ENCODE measurements around the gene TBCA.

The TBCA gene

DNA sequence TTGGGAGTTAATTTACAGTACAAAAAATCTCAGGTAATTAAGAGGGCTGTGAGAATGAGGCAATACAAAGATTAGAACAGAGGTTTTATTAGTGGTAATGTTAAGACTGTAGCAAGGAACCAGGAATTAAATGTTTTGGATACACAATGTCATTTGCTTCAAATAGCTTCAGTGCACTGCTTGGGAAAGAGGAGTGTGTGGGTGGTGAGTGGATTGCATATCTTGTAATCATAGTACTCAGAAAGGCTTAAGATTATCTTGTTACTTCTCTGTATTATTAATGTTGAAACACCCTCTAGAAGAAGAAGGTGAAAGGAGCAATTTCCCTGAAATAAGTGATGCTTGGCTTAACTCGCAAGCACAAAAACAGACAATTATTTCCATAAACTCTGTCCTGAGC lies 21.0 kb upstream of the TBCA start:
- TF ChIP-seq, protein P1, sequence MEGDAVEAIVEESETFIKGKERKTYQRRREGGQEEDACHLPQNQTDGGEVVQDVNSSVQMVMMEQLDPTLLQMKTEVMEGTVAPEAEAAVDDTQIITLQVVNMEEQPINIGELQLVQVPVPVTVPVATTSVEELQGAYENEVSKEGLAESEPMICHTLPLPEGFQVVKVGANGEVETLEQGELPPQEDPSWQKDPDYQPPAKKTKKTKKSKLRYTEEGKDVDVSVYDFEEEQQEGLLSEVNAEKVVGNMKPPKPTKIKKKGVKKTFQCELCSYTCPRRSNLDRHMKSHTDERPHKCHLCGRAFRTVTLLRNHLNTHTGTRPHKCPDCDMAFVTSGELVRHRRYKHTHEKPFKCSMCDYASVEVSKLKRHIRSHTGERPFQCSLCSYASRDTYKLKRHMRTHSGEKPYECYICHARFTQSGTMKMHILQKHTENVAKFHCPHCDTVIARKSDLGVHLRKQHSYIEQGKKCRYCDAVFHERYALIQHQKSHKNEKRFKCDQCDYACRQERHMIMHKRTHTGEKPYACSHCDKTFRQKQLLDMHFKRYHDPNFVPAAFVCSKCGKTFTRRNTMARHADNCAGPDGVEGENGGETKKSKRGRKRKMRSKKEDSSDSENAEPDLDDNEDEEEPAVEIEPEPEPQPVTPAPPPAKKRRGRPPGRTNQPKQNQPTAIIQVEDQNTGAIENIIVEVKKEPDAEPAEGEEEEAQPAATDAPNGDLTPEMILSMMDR (IDR thresholded peaks at IDR 0.05; ENCODE audit: low read depth, low read length), result no peak
- DNase-seq (ENCODE audit: extremely low read depth, low read depth), result no peak

DNA sequence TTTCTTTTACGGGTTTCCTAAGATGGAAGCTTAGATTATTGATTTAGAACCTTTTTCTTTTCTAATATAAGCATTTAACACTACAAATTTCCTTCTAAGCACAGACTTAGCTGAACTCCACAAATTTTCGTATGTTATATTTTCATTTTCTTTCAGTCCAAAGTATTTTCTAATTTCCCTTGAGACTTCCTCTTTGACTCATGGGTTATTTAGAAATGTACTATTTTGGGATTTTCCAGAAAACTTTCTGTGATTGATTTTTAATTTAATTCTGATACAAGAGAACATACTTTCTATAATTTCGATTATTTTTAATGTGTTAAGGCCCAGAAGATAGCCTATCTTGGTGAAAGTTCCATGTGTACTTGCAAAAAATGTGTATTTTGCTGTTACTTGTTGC lies 19.7 kb upstream of the TBCA start:
- no peak for DNase-seq (ENCODE audit: extremely low read depth, low read depth)
- TF ChIP-seq, protein P1 (IDR thresholded peaks at IDR 0.05; ENCODE audit: low read depth, low read length), result no peak

DNA sequence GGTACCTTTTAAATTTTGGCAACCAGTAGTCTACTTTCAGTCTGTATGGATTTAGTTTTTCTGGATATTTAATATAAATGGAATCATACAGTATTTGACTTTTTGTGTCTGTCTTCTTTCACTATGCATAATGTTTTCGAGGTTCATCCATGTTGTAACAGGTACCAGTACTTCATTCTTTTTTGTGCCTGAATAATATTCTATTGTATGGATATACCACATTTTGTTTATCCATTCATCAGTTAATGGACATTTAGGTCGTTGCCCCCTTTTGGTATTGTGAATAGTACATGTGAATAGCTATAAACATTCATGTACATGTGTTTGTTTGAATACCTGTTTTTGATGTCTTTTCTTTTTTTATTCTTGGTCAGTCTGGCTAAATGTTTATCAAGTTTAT lies 19.1 kb upstream of the TBCA start:
- TF ChIP-seq, protein P1 (IDR thresholded peaks at IDR 0.05; ENCODE audit: low read depth, low read length), result no peak
- no peak for DNase-seq (ENCODE audit: extremely low read depth, low read depth)

DNA sequence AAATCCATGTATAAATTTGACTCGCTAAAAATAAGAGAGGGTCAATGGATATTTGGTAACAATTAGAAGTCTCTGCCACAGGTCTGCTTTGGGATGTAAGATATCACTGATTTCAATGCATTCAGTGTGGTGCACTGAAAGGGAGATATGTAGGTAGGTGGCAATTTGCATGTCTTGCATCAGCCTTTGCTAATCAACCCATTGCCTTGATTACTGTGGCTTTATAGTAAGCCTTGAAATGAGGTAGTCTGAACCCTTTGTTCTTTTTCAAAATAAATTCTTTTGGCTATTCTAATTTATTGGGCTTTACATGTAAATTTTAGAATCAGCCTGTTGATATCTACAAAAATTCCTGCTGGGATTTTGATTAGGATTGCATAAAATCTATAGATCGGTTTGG lies 15.8 kb upstream of the TBCA start:
- TF ChIP-seq, protein P1 (IDR thresholded peaks at IDR 0.05; ENCODE audit: low read depth, low read length), result no peak
- DNase-seq (ENCODE audit: extremely low read depth, low read depth), result no peak

DNA sequence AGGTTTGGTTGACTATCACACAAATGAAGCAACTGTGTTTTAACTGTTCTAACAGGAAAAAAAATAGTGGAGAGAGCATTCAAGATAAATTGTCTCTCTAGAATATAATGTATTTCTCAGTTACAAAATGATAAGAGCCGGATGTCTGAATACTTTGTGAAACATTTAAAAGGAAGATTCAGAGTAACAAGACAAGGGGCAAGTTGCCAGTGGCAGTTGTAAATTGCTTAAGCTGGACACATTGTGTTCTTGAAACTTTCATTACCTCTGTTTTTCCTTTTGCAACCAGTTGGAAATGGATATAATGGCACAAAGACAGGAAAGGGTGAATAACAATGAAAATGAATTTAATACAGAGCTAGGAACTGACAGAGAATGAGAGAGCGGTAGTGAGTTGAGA lies 15.2 kb upstream of the TBCA start:
- DNase-seq (ENCODE audit: extremely low read depth, low read depth), result no peak
- TF ChIP-seq, protein P1 (IDR thresholded peaks at IDR 0.05; ENCODE audit: low read depth, low read length), result no peak

DNA sequence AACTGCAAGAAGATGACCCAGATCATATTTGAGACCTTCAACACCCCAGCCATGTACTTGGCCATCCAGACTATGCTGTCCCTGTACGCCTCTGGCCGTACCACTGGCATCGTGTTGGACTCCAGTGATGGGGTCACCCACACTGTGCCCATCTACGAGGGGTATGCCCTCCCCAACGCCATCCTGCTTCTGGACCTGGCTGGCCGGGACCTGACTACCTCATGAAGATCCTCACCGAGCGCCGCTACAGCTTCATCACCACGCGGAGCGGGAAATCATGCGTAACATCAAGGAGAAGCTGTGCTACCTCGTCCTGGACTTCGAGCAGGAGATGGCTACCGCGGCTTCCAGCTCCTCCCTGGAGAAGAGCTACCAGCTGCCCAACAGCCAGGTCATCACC lies 9.1 kb upstream of the TBCA start:
- no peak for DNase-seq (ENCODE audit: extremely low read depth, low read depth)
- TF ChIP-seq, protein P1 (IDR thresholded peaks at IDR 0.05; ENCODE audit: low read depth, low read length), result no peak

DNA sequence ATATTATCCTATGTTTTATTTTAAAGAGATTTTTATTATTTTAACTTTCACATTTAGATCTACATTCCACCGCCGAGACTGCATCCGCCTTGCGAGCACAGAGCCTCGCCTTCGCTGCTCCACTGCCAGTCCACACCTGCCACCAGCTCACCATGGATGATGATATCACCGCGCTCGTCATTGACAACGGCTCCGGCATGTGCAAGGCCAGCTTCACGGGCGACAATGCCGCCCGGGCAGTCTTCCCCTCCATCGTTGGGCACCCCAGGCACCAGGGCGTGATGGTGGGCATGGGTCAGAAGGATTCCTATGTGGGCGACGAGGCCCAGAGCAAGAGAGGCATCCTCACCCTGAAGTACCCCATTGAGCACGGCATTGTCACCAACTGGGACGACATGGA lies 8.6 kb upstream of the TBCA start:
- TF ChIP-seq, protein P1 (IDR thresholded peaks at IDR 0.05; ENCODE audit: low read depth, low read length), result no peak
- no peak for DNase-seq (ENCODE audit: extremely low read depth, low read depth)

All from AG09319 (cell line).